HPDE6-E6E7 (cell line): ENCODE data around the gene FAM120B.

Source experiments
- DNase-seq: peaks from one replicate; pipeline ENCODE4 v3.0.0; 2011; ENCODE audit warnings: missing footprints; ENCODE audit errors: extremely low spot score

FAM120B gene

GRCh38 chr6:170420283-170420682 lies 113.7 kb downstream of the FAM120B start:
- DNase-seq: no peak

GRCh38 chr6:170420791-170421776 lies 114.5 kb downstream of the FAM120B start:
- DNase-seq: no peak

- DNase-seq: no peak
Observed at GRCh38 chr6:170421921-170422320, 115.4 kb downstream of the FAM120B start.

DNA sequence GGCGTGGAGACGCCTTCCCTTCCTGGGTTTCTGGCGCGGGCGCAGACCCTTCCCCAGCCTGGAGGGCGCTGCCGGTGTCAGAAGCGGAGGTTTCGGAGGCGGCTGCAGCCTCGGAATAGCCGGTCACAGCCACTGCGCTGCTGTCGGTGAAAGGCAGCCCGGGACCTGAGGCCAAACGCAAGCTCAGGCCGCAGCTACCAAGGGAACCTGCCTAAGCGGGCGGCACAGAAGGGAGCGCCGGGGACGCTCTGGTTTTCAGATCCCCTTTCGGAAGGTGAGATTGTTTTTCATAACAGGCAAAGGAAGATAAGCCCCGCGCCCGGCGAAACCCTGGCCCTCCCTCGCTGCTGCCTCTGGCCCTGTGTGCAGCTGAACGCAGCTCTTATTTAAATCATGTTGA lies 116.5 kb downstream of the FAM120B start:
- no peak for DNase-seq

DNA sequence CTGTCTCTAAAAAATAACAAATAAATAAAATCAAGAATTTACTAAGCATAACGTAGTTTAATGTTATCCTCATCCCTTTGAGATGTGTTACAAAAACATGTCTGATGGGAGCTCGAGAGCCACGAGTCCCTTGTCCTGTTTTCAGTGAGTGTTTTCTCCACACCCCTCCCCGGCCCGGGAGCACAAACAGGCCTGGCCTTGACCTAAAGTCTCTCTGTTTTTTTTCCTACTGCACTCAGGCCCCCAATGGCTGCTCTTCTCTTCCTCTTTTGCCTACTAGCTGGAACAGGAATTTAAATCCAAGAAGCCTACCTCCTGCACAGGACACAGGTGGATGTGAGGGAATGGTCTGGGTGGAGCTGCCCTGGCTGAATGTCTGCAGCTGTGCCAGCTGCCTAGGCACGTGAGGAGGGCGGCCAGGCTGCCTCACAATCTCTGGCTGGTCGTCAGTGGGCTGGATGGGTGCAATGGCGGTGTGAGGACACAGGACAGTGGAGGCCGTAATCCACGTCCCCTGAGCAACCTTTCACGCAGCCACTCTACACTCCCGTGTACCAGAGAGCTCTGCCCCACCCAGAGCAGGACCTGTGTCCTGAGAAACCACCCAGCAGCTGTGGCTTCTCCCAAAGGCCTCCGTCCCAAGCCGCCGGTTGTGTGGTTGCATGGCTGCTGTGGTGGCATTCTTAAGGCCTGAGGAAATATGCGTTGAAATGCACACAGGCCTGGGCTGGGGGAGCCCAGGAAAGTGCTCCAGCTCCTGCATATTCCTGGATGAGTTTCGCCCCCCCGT lies 117.5 kb downstream of the FAM120B start:
- no peak for DNase-seq

DNA sequence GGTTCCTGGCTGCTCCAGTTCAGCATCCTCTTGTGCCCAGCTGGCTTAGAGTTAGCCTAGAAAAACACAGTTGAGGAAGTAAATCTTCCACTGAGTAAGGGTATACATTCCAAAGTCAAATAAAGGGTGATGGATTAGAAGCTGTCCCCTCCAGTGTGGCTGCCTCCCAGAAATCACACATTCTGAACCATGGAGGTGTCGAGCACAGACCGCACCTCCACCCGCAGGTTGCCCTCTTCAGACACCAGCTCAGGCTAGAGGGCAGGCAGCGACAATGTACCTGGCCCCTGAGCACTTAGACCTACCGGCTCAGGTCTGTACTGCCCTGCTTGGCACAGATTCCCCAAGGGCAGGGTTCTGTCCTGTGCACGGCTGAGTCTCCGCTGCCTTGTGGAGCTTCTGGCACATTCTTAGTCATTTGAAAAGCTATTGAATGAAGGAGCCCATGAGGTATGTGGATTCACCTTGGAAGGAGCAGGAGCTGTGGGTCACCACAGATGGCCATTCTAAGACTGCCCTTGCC lies 118.1 kb downstream of the FAM120B start:
- DNase-seq: no peak

- no peak for DNase-seq
Observed at GRCh38 chr6:170429450-170429849, 122.9 kb downstream of the FAM120B start.

GRCh38 chr6:170433163-170434116 lies 126.9 kb downstream of the FAM120B start:
- no peak for DNase-seq

DNA sequence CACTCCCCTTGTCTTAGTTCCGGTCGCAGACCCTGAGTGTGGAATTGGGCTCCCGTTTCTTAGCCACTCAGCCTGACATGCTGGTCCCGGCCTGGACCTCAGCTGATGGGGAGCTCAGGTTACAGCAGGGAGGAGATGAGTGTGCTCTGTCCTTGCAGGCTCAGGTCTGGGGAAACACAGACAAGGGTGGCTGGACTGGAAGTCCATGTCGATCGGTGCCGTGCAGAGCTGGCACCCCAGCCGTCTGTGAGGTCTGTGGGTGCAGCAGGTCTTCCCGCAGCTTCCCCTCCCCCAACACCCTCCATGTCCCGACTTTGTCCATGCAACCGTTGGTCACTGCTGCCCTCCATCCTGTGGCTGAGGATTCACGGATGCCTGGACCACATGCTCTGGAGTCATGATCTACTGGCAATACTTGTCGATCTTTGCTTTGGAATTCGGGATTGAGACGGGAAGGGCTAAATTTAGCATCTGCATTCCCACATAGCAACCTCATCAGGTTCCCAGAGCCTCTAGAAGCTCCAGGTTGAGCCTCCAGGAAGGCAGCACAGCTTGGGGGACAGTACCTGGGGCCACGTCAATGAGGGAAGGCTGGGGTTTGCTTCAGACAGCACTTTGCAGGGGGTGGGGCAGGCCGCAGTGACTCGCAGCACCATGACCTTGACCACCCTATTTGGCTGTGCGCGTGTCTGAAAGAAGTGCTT lies 127.7 kb downstream of the FAM120B start:
- DNase-seq: no peak

DNA sequence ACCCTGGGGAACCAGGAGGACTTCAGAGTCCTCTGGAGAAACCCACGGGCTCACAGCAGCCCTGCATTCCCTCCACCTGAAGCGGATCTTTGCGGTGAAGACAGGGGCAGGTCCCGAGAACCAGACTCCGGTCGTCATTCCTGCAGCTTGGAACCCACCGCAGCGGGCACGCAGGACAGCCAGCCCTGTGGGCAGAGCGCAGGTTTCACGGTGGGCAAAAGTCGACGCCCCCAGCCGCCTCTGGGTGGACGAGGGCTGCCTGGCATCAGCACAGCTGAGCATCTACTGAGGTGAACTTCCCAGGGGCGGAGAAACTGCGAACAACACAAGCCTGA lies 128.2 kb downstream of the FAM120B start:
- DNase-seq: no peak

DNA sequence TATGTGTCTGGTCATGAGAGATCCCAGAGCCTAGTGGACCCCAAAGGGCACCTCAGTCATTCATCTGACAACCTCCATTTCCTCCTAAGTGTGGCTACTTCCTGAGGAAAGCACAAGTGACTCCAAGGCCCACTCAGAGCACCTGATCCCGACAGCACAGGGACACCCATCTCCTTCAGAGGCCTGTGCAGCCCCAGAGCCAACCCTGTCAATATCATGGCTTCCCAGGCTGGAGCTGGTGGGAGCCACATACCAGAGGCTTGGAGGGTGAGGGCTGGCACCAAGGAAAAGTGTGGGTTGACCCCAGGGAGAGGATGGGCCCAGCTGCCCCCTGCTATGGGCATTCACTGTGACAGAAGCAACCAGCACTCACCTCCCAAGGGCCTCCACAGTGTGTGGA lies 129.2 kb downstream of the FAM120B start:
- no peak for DNase-seq

DNA sequence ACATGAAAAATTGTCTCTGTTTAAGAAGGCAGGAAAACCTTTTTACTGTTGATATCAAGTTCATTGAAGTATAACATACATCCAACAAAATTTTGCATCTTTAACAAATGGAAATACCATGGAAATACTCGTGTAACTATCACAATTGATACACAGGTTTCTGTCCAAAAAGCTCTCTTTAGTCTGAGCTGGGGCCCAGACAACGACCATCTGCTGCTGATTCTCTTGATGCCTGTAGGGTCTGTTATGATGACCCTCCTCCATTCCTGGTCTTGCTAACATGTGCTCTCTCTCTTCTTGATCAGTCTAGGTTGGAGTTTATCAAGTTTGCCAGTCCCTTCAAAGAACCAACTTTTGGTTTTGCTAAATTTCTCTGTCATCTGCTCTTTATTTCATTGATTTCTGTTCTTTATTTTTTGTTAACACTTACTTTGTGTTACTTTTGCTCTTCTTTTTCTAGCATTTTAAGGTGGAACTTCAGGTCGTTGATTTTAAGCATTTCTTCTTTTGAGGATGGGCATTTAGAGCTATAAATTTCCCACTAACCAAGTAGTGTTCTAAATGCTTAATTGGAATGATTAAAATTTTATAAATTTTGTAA lies 129.8 kb downstream of the FAM120B start:
- no peak for DNase-seq

DNA sequence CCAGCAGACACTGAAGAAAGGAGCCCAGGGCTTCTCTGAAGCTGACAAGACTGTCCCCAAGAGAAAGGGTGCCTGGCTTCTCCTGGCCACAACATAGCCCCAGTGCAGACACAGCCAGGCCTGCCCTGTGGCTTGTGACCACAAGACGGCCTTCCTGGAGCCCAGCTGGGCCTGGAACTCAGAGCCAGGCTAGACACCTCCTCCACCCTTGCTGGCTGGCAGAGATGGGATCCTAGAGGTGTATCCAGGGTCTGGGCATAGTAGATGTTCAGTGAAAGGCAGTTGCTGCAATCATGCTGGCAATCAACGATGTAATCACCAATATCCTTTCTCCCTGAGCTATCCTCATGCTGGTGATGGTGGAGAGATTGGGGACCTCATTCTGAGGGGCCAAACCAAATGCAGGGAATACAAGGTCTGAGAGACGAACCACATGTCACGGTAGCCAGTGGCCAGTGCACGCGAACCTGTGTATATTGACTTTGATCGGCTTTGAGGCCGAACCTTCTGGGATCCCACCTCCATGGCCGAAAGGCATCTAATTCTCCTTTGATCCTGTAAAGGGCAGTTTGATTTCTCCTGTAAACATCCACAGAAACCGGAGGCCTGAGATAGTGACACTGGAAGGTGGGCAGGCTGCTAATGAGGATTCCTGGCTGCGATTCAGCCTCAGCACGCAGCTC lies 131.3 kb downstream of the FAM120B start:
- DNase-seq: no peak

DNA sequence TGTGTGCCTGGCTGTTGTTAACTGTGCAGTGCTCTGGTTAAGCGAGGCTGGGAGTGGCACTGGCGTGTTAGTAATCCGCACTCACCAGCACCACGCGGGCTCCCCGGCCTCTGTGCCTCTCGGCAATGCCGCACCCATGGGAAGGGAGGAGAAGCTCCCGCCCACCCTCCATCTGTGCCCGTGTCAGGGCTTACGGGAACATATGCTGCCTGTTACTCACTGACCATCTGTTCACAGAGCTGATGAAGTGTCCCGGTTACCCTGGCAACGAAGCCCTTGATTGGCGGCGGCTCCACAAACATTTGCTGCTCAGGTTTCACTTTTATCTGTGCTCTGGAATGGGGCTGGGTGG lies 131.8 kb downstream of the FAM120B start:
- peak; percentile 99 for DNase-seq

DNA sequence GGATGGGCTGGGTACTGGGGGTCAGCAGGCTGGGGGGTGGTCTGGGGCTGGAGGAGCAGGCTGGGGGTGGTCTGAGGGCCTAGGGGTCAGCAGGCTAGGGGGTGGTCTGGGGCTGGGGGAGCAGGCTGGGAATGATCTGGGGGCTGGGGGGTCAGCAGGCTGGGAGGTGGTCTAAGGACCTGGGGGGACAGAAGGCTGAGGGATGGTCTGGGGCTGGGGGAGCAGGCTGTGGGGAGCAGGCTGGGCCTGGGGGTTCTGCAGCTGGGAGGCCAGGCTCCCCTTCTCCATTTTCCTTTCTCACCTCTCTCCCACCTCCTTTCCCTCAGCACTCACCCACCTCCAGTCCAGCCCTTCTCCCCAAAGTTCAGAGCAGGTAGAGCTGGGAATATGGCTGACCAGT lies 132.3 kb downstream of the FAM120B start:
- no peak for DNase-seq

DNA sequence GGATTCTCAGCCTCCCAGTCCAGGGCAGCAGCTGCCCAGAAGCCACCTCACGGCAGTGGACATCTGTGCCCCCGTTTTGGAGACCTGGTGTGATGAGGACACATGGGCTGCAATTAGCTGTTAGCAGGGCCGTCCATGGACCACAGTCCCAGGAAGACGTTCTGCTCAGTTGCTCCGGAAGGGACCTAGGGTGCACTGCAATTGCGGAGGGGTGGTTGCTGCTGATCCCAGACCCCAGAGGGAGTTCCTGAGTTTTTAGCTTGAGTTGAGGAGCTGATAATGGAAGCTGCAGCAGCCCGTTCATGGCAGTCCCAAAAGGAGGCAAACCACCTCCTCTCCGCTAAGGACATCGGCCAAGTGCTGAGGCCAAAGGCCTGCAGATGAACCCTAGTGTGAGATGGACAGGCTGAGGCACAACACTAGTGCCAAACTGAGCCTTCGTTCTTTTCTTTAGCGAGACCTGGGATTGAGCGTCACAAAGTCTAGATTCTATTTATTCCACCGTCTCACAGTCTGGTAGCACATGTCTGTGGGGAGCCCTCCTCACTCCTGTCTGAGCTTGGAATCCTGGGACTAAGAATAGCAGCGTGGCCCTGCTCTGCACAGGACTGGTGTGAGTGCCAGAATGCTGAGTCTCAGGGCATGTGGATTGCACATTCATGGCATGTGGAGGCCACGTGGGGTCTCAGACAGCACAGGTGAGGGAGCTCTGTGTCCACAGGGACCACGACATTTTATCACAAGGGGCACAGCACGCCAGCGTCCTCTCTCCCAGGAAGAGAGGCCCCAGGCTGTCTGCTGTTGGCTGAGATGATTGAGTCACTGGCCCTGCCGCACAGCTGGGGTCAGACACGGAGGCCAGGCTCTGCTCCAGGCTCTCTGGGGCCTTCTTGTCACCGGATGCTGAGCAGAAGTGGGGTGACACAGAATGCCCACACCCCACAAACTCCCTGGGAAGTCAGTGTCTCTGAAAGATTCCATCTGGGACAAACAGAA lies 133.1 kb downstream of the FAM120B start:
- no peak for DNase-seq

DNA sequence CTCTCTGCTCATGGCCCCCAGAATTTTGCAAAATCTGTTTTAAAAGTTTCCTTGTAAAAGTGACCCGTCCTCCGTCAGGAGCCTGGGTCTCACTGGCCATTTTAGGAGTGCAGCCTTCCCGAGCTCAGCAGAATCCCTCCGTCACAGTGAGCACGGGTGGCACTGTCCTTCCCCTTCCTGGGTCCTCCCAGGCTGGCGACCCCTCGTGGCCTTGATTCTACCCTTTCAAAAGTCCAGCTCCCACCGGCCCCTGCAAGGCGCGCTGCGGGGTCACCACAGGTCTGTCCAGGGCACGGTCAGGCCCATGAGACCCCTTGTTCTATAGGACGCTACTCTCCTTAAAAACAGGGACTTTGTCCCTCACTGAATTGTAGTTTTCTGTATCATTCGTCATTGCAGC lies 133.9 kb downstream of the FAM120B start:
- no peak for DNase-seq

- DNase-seq: no peak
Observed at GRCh38 chr6:170441316-170441715, 134.8 kb downstream of the FAM120B start.

- DNase-seq: no peak
Observed at GRCh38 chr6:170442596-170442995, 136.0 kb downstream of the FAM120B start.
